SJCRH30 (cell line): ENCODE results near the gene GPR146. TPM values are rescaled to one million over a fixed set of nuclear protein-coding genes. Genes with fewer than 3 reads are reported as not detected.

Experiments
- DNase-seq, 2 experiments: peaks; one replicate each; pipeline ENCODE4 v3.0.0-alpha.2; 2015 to 2020
- H3K27ac ChIP-seq: fragments of 250-450 bp; sonication (Bioruptor Pico); 2 replicates; pipeline ENCODE4 v1.5.1; 2020; ENCODE audit warnings: mild to moderate bottlenecking, moderate library complexity
- H3K27me3 ChIP-seq: fragments of 250-450 bp; sonication (Bioruptor Pico); 2 replicates; pipeline ENCODE4 v1.5.1; 2020; ENCODE audit warnings: mild to moderate bottlenecking, moderate library complexity
- H3K36me3 ChIP-seq: fragments of 250-450 bp; sonication (Bioruptor Pico); 2 replicates; pipeline ENCODE4 v1.5.1; 2020; ENCODE audit warnings: mild to moderate bottlenecking, moderate library complexity
- H3K4me1 ChIP-seq: fragments of 250-450 bp; sonication (Bioruptor Pico); 2 replicates; pipeline ENCODE4 v1.5.1; 2020; ENCODE audit warnings: mild to moderate bottlenecking, moderate library complexity
- H3K4me3 ChIP-seq: fragments of 250-450 bp; sonication (Bioruptor Pico); 2 replicates; pipeline ENCODE4 v1.5.1; 2020; ENCODE audit warnings: mild to moderate bottlenecking, moderate library complexity
- H3K9me3 ChIP-seq: fragments of 250-450 bp; sonication (Bioruptor Pico); replicated peaks from 2 replicates; pipeline ENCODE4 v1.5.1; 2020; ENCODE audit warnings: mild to moderate bottlenecking, moderate library complexity
- total RNA-seq: library from RNA; depleted of rRNA; stranded (reverse); fragments of >200 nt; shearing (Covaris generic); gene quantifications from 2 replicates; pipeline ENCODE4 v1.2.3, GENCODE V29; 2014

The GPR146 gene
- total RNA-seq, 1 experiment from 2014 or later: 0.93 TPM

DNA sequence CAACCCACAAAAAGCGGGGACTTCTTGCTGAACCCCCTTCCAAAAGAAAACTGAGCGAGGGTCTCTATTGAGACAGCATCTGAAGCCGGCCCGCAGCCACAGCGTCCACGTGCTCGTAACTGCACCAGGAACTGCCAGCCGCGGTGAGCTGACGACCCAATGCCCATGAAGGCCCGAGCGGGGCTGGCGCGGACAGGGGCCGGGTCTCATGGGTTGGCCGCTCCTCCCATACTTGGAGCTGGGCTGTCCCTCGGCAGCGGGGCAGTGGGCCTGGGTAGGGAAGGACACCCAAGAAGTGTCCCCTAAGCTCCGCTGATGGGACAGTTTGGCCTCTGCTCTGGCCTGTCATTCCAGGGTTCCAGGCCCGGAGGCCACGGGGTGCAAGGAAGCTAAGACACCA lies 39.0 kb upstream of the GPR146 start:
- no peak for DNase-seq
- H3K27me3 ChIP-seq: no peaks in the 10 kb centered on the region
- H3K27ac ChIP-seq: no peak overlapping the region
- no peaks in the 10 kb centered on the region for H3K9me3 ChIP-seq
- H3K36me3 ChIP-seq: no peaks in the 10 kb centered on the region
- no peaks in the 10 kb centered on the region for H3K4me1 ChIP-seq
- no peak overlapping the region for H3K4me3 ChIP-seq

DNA sequence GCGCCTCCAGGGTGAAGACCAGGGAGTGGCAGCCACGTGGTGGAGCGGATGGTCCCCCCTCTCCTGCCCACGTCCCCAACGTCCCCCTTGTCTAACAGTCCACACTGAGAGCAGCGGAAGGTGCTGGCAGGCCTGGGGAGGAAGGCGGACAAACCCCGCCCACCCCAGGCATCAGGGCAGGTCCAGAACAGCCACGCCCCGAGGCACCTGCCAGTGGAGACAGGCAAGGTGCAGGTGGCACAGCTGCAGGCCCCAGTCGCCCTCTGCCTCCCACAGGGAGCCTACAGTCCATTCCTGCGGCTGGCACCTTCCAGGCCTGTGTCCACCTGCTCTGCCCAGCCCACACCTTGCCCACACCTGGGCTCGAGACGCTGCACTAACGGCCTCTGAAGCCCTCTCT lies 36.4 kb upstream of the GPR146 start:
- Histone ChIP-seq H3K4me1 (no peaks in the 10 kb centered on the region), H3K27me3 (no peaks in the 10 kb centered on the region)
- no peak for DNase-seq

DNA sequence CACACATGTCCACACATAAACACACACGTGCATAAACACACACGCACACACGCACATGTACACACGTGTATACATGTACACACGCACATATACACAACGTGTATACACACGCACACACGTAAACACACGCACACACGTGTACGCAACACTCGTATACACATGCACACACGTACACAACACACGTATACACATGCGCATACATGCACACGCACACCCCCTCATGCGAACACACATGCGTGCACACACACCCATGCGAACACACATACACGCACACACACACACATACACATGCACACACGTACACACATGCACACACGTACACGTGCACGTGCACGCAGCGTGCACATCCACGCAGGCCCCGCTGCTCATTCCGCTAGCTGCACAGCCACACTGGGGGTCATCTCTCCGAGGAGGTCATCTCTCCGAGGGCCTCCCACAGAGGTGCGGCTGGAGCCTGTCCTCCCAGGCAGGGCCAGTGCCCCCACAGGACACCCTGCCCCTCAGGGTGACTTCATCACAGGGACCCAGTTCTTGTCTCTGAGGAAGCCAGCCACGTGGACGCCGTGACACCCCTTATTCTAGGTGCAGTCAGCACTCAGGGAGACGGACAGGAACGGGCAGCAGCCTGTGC lies 35.5 kb upstream of the GPR146 start:
- DNase-seq: no peak
- Histone ChIP-seq H3K27ac (no peak overlapping the region), H3K9me3 (no peaks in the 10 kb centered on the region), H3K36me3 (no peaks in the 10 kb centered on the region), H3K27me3 (no peaks in the 10 kb centered on the region), H3K4me1 (no peaks in the 10 kb centered on the region), H3K4me3 (no peak overlapping the region)

More for the DNA sequence above, 36.4 kb upstream of the GPR146 start:
- H3K4me3 ChIP-seq: no peak overlapping the region
- no peaks in the 10 kb centered on the region for H3K9me3 ChIP-seq
- H3K27ac ChIP-seq: no peak overlapping the region
- no peaks in the 10 kb centered on the region for H3K36me3 ChIP-seq

DNA sequence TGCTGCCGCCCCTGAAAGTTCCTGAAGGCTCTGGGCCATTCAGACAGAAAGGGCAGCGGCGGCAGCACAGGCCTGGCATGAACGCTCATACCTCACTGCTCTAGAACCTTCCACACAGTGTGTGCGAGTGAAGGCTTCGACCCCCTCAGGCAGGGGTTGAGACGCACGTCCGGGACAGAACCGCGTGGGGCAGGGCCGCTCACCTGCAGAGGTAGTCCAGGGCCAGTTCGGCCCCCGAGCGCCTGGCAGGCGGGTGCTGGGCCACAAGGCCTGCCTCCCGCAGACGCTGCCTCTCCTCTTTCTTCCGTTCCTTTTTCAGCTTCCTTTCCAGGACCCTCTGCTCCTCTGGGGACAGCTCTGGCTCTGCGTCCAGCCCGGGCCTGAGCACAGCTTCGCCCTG lies 34.6 kb upstream of the GPR146 start:
- H3K27me3 ChIP-seq: no peaks in the 10 kb centered on the region
- DNase-seq: no peak
- H3K27ac ChIP-seq: no peak overlapping the region
- no peaks in the 10 kb centered on the region for H3K9me3 ChIP-seq
- no peak overlapping the region for H3K4me3 ChIP-seq
- H3K4me1 ChIP-seq: no peaks in the 10 kb centered on the region
- H3K36me3 ChIP-seq: no peaks in the 10 kb centered on the region

DNA sequence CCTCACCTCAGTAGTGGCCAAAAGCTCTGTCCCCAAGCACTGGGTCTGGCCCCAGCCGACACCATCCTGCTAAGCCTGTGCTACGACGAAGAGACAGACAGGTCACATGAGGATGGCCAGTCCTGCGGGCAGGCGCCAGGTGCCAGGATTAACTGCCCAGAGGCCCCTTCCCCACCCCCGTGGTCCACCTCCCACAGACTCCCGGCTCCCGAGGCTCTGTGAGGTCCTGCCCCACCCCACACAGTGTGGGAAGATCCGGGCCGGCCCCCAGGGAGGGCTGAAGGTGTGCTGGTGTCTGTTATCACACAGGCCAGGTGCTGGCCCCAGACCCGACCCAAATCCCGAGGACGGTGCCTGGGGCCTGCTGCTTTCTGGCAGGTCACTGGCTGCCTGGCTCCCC lies 34.1 kb upstream of the GPR146 start:
- H3K36me3 ChIP-seq: no peaks in the 10 kb centered on the region
- no peaks in the 10 kb centered on the region for H3K9me3 ChIP-seq
- no peaks in the 10 kb centered on the region for H3K27me3 ChIP-seq
- no peaks in the 10 kb centered on the region for H3K4me1 ChIP-seq
- DNase-seq: no peak
- H3K27ac ChIP-seq: no peak overlapping the region
- H3K4me3 ChIP-seq: no peak overlapping the region

DNA sequence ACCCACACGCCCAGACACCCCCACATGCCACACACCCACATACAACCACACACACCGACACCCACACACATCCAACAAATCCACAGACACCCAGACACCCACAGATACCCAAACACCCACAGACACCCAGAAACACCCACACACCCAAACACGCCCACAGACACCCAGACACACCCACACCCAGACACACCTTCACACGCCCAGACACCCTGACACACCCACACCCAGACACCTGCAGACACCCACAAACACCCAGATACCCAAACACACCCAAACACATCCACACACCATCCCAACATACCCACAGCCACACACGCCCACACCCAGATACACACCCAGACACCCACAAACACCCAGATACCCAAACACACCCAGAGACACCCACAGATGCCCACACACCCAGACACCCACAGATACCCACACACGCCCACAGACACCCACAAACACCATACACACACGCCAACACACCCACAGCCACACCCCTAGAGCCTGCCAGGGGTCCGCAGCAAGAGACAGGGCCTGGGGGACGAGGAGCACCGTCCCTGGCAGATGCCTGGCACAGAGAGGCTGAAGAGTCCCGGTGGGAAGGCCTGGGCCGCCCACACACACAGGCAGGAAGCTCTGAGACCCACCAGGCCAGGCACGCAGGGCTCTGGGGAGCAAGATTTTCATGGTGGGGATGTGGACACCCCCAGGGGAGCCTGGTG lies 32.9 kb upstream of the GPR146 start:
- Histone ChIP-seq H3K9me3 (no peaks in the 10 kb centered on the region), H3K4me1 (no peaks in the 10 kb centered on the region), H3K27ac (no peak overlapping the region), H3K4me3 (no peak overlapping the region), H3K36me3 (no peaks in the 10 kb centered on the region), H3K27me3 (no peaks in the 10 kb centered on the region)
- no peak for DNase-seq

DNA sequence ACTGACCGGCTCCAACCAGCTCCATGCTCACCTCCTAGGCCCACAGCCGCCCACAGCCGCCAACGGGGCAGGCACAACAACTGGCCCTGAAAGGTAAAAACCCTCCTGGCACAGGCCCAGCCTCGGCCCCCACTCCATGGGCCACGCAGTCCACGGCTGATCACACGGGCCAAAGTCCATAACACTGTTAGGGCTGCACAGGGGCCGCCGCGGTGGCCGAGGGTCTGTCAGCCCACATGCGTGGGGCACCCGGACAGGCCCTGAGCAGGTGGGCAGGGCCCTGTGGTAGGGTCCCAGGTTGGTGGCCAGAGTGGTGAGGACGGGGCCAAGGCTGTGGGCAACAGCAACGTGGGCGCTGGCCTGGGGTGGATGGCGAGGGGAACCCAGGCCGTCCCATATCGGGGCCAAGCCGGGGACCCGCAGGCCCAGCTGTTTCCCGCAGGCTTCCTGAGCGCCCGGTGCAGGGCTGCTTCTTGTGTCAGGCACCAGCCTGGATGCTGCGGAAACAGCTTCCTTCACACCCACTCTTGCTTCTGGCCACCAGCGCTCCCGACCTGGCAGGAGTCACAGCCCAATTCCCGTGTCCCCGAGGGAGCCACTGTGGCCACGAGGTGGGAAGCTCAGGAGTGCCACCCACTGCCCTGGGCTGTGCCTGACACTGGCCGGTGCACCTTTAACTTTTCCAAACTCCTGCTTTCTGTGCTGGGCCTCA lies 32.2 kb upstream of the GPR146 start:
- Histone ChIP-seq H3K27me3 (no peaks in the 10 kb centered on the region), H3K9me3 (no peaks in the 10 kb centered on the region), H3K4me3 (no peak overlapping the region), H3K27ac (no peak overlapping the region), H3K36me3 (no peaks in the 10 kb centered on the region), H3K4me1 (no peaks in the 10 kb centered on the region)
- DNase-seq: no peak

DNA sequence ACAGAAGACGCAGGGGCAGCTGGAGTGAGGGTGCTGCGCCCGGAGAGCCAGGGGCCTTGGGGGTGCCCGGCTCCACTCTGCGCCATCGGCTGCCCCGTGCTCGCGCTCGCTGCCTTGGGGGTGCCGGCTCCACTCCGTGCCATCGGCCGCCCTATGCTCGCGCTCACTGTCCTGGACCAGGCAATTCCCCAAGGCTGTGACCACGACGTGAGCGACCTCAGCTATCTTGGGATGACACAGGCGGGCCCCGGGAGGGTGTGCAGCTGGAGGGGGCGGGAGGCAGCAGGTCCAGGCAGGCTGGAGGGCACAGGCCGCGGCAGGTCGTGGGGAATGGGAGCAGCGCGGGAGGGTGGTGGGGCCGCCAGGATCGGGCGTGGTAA lies 31.6 kb upstream of the GPR146 start:
- Histone ChIP-seq H3K9me3 (no peaks in the 10 kb centered on the region), H3K27me3 (no peaks in the 10 kb centered on the region), H3K4me1 (no peaks in the 10 kb centered on the region), H3K4me3 (no peak overlapping the region), H3K36me3 (no peaks in the 10 kb centered on the region), H3K27ac (no peak overlapping the region)
- DNase-seq: no peak

DNA sequence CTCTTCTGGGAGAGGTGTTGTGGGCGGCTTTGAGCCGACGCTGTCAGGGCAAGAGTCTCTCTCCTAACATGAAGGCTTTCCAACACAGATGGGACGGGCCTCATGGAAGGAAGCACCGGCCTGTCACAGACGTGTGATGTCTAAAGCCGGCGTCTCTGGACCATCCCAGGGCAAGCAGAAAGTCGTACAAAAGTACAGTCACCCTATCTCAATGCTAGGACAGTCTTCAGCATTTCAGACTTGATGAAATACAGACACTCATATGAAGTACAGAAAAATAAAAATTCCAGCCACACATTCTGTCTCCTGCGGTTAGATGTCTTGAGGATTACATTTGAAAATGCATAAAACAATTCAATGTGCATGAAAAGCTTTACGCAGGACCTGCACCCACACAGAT lies 30.8 kb upstream of the GPR146 start:
- Histone ChIP-seq H3K36me3 (no peaks in the 10 kb centered on the region), H3K27ac (no peak overlapping the region), H3K4me1 (no peaks in the 10 kb centered on the region), H3K4me3 (no peak overlapping the region), H3K9me3 (no peaks in the 10 kb centered on the region), H3K27me3 (no peaks in the 10 kb centered on the region)
- DNase-seq: no peak

DNA sequence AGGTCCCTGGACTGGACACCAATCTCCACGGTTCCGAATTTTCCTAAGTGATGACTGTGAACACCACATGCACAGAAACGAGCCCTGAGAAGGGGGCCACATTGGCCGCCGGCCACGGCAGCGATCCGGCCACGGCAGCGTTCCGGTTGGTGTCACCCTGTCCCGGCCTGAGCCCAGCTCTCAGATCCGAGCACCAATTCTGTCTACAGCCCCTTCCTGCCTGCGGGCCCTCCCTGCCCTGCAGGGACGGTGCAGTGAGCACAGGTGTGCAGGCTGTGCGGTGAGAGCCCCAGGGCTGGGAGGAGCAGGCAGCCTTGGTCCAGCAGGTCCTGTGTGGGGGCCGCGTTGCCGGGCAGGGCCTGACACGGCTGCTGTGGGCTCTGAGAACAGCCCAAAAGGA lies 29.7 kb upstream of the GPR146 start:
- DNase-seq: no peak
- H3K4me3 ChIP-seq: no peak overlapping the region
- H3K27ac ChIP-seq: no peak overlapping the region
- no peaks in the 10 kb centered on the region for H3K36me3 ChIP-seq
- H3K4me1 ChIP-seq: no peaks in the 10 kb centered on the region
- H3K27me3 ChIP-seq: no peaks in the 10 kb centered on the region
- no peaks in the 10 kb centered on the region for H3K9me3 ChIP-seq

DNA sequence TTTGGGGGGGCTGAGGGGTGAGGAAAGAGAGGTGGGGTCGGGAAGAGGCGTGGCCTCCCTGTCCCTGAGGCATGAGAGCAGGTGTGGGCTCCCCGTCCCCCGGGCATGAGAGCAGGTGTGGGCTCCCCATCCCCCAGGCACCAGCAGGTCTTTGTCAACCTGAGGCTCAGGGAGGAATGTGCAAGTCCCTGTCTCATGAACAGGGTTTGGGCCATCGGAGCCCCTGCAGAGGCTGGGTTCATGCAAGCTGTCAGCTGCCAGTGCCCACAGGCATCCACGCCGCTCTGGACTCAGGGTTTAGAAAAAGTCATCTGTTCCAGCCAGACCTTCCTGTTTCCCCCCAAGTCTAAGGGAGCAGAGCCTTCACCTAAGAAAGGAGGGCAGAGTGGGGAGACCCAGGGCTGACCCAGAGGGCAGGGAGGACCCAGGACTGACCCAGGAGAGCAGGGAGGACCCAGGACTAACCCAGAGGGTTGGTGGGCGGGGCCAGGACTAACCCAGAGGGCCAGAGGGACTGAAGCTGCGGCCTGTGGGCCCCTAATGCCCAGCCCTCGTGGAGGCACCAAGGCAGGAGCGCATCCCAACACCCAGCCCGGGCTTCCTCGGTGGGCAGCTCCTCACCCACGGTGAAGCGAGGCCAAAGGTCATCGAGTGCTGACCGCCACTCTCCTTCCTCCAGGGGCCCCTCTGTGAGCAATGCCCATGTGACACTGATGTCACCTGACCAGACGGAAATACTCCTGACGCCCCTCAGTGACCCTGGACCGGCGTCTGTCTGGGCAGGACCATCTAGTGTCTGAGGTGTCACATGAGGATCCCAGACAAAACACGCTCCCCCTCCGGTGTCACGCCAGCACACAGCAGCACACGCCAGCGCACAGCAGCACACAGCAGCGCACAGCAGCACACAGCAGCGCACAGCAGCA lies 28.9 kb upstream of the GPR146 start:
- Histone ChIP-seq H3K36me3 (no peaks in the 10 kb centered on the region), H3K4me1 (no peaks in the 10 kb centered on the region), H3K4me3 (no peak overlapping the region), H3K9me3 (no peaks in the 10 kb centered on the region), H3K27ac (no peak overlapping the region), H3K27me3 (no peaks in the 10 kb centered on the region)
- DNase-seq: no peak

DNA sequence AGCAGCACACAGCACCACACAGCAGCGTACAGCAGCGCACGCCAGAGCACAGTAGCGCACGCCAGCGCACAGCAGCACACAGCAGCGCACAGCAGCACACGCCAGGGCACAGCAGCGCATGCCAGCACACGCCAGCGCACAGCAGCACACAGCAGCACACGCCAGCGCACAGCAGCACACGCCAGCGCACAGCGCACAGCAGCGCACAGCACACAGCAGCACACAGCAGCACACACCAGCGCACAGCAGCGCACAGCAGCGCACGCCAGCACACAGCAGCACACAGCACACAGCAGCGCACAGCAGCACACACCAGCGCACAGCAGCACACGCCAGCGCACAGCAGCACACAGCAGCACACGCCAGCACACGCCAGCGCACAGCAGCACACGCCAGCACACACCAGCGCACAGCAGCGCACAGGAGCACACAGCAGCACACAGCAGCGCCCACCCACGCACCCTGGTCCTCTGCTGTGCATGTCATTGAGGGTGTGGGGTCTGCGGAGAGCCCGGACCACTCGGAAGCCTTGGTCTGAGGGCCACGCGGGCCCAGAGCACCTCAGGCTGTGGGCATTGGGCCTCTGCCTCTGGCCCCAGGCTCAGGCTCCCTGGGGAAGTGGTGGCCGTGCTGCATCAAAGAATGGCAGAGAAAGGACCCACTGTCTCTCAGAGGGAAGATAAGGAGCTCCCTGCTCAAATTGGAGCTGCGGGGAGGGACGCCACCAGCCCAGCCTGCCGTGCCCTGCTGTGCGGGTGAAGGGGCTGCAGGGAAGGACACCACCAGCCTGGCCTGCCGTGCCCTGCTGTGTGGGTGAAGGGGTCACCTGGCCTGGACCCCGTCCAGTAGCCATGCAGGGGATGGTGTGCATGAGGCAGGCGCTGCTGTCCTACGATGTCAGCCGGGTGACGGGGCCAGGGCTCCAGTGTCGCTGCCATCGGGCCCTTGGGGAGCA lies 27.5 kb upstream of the GPR146 start:
- no peaks in the 10 kb centered on the region for H3K9me3 ChIP-seq

DNA sequence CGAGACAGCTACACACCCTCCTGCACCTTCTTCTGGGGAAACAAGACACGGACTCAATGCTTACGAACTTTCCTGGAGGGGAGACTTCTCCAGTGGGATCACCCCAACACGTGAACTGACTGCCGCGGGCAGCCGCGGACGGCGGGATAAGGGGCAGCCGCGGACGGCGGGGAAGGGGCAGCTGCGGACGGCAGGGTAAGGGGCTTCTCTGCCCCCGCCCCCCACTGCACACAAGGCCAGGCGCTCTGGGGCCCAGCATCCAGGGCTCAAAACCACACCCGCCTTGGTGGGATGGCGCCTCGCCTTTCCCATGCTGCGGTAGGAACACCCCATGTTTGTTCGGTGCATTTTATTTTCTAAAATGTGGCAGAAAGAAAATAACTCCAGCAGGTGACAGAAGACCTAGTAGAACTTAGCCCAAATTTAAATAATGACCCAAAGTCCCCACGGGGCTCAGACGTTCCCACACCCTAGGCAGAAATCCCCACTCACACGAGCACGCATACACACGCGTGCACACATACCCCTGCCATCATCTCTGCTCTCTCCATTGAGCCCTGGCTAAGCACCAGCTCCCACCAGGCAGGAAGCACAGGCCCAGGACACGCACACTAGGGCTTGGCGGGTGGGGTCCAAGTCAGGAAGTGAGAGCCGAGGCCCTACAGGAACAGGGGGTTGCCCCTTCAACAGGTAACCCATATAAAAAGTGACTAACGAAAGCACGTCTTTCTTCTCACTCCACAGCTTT lies 26.6 kb upstream of the GPR146 start:
- Histone ChIP-seq H3K27ac (no peak overlapping the region), H3K36me3 (no peaks in the 10 kb centered on the region), H3K4me3 (no peak overlapping the region), H3K9me3 (no peaks in the 10 kb centered on the region), H3K27me3 (no peaks in the 10 kb centered on the region), H3K4me1 (no peaks in the 10 kb centered on the region)
- no peak for DNase-seq

More for the DNA sequence above, 27.5 kb upstream of the GPR146 start:
- no peak overlapping the region for H3K27ac ChIP-seq
- H3K4me1 ChIP-seq: no peaks in the 10 kb centered on the region
- DNase-seq: no peak
- no peaks in the 10 kb centered on the region for H3K36me3 ChIP-seq
- H3K27me3 ChIP-seq: no peaks in the 10 kb centered on the region
- H3K4me3 ChIP-seq: no peak overlapping the region
